K562 (cell line): Measurements from ENCODE around the gene CNKSR3. TPM values are rescaled to one million over a fixed set of nuclear protein-coding genes. Genes with fewer than 3 reads are reported as not detected.

Experiments
- ATAC-seq: fragments of 200-7000 bp; cut with Tn5 transposase; 3 replicates; pipeline ENCODE4 v1.9.1; 2020; ENCODE audit warnings: moderate library complexity
- BruUV-seq: library from RNA; stranded (reverse); fragments of 400-500 nt; replicated peaks from 2 replicates; lab custom pipeline; 2021; lab: Mats Ljungman, UMichigan
- CTCF ChIA-PET: fragments of 300-600 bp; formaldehyde crosslinking; extraction: SDS; loops from one replicate; lab custom pipeline; 2021; ENCODE audit warnings: low intra/inter-chr PET ratio; lab: Yijun Ruan, JAX
- POLR2A ChIA-PET: fragments of 300-600, 350-650 bp; sonication (Branson Sonifier 250); formaldehyde crosslinking; extraction: SDS; loops from one replicate; lab custom pipeline; 2021; ENCODE audit warnings: antibody characterized with exemption, inconsistent platforms; lab: Yijun Ruan, JAX
- DNase-seq, 4 experiments: peaks; one replicate each; pipeline versions ENCODE4 v3.0.0 to v3.0.0-alpha.2; 2011 to 2018; ENCODE audit warnings: low spot score in 3 of 4, mixed read lengths in 3 of 4; ENCODE audit errors: extremely low read depth in 1 of 4
- FAIRE-seq: peaks from 2 replicates; lab custom pipeline; 2011; peaks lifted over from hg19 to GRCh38; lab: Jason Lieb, UNC
- H2AFZ ChIP-seq: 2 replicates; pipeline ENCODE4 v1.6.0; 2011; ENCODE audit warnings: low read depth, low read length, control low read depth, inconsistent platforms
- H3K27ac ChIP-seq: fragments of 200-600 bp; 3 replicates; pipeline ENCODE4 v1.8.0; 2011; ENCODE audit warnings: low read depth, mild to moderate bottlenecking, control low read depth, inconsistent platforms, low read length, moderate library complexity, mixed read lengths; ENCODE audit errors: extremely low read depth
- H3K27me3 ChIP-seq, 2 experiments: fragments of 300-600 bp in 1 of 2; 2 replicates in 1 of 2; 3 replicates in 1 of 2; pipeline versions ENCODE4 v1.6.0 to v1.8.0; 2011; ENCODE audit warnings: inconsistent platforms in 2 of 2, low read length in 2 of 2, mild to moderate bottlenecking in 1 of 2, mixed read lengths in 1 of 2, moderate library complexity in 1 of 2; ENCODE audit not compliant: control insufficient read depth in 2 of 2, insufficient read depth in 2 of 2
- H3K36me3 ChIP-seq: fragments of 300-600 bp; 3 replicates; pipeline ENCODE4 v1.8.0; 2011; ENCODE audit warnings: mild to moderate bottlenecking, low read length, inconsistent platforms; ENCODE audit not compliant: control insufficient read depth, insufficient read depth
- H3K4me1 ChIP-seq, 2 experiments: fragments of 200-600 bp in 1 of 2; replicated peaks in 1 of 2; 2 replicates in 1 of 2; 3 replicates in 1 of 2; pipeline versions ENCODE4 v1.5.1 to v1.8.0; 2011; ENCODE audit warnings: inconsistent platforms in 2 of 2, low read length in 2 of 2, mild to moderate bottlenecking in 1 of 2, mixed read lengths in 1 of 2, moderate library complexity in 1 of 2; ENCODE audit not compliant: control insufficient read depth in 2 of 2, insufficient read depth in 2 of 2
- H3K4me2 ChIP-seq: 2 replicates; pipeline ENCODE4 v1.6.1; 2011; ENCODE audit warnings: low read length, control low read depth, inconsistent platforms, mixed read lengths; ENCODE audit not compliant: insufficient read depth
- H3K4me3 ChIP-seq: fragments of 200-600 bp; sonication (generic), shearing (Covaris generic); 2 replicates; pipeline ENCODE4 v1.5.1; 2016; ENCODE audit warnings: control low read depth, inconsistent platforms
- H3K79me2 ChIP-seq: fragments of 200-600 bp; 3 replicates; pipeline ENCODE4 v1.8.0; 2011; ENCODE audit warnings: low read length, inconsistent platforms; ENCODE audit not compliant: control insufficient read depth, insufficient read depth
- H3K9ac ChIP-seq, 2 experiments: 2 replicates each; pipeline versions ENCODE4 v1.6.0 to v1.6.1; 2011; ENCODE audit warnings: low read depth in 2 of 2, low read length in 2 of 2, control low read depth in 1 of 2, inconsistent platforms in 1 of 2, mild to moderate bottlenecking in 1 of 2, mixed read lengths in 1 of 2; ENCODE audit not compliant: insufficient read depth in 1 of 2
- H3K9me1 ChIP-seq: one replicate; pipeline ENCODE4 v1.6.0; 2011; ENCODE audit warnings: inconsistent platforms, mild to moderate bottlenecking, low read length, moderate library complexity; ENCODE audit not compliant: control insufficient read depth, insufficient read depth
- H3K9me3 ChIP-seq: replicated peaks from 2 replicates; pipeline ENCODE4 v1.5.1; 2011; ENCODE audit warnings: low read depth, low read length, inconsistent platforms; ENCODE audit not compliant: control insufficient read depth, insufficient read depth
- H4K20me1 ChIP-seq: replicated peaks from 2 replicates; pipeline ENCODE4 v1.6.1; 2011; ENCODE audit warnings: low read length, inconsistent platforms, mixed read lengths; ENCODE audit not compliant: control insufficient read depth, insufficient read depth
- CREB1 ChIP-seq, 2 experiments: sonication (generic) in 1 of 2; formaldehyde crosslinking in 1 of 2; IDR thresholded peaks; 2 replicates each; pipeline versions ENCODE4 v1.6.1 to v1.8.0; 2012 to 2022; ENCODE audit warnings: inconsistent platforms in 1 of 2, mild to moderate bottlenecking in 1 of 2, missing genetic modification reagents in 1 of 2, moderate library complexity in 1 of 2
- E2F6 ChIP-seq, 2 experiments: IDR thresholded peaks; 2 replicates each; pipeline ENCODE4 v1.6.1; 2011; ENCODE audit warnings: borderline replicate concordance in 1 of 2, control low read depth in 1 of 2, low read depth in 1 of 2, low read length in 1 of 2, mild to moderate bottlenecking in 1 of 2, mixed read lengths in 1 of 2, moderate library complexity in 1 of 2; ENCODE audit not compliant: insufficient read depth in 1 of 2, insufficient read length in 1 of 2, poor library complexity in 1 of 2, severe bottlenecking in 1 of 2; ENCODE audit errors: extremely low read depth in 1 of 2
- KDM1A ChIP-seq, 2 experiments: fragments of 450-650 bp; IDR thresholded peaks; 2 replicates each; pipeline ENCODE4 v1.6.1; 2016; ENCODE audit warnings: mild to moderate bottlenecking in 2 of 2
- PCBP1 ChIP-seq: fragments of 200-400 bp; formaldehyde crosslinking; IDR thresholded peaks from 2 replicates; pipeline ENCODE4 v1.6.1; 2018; ENCODE audit warnings: mild to moderate bottlenecking, low read depth, low read length; ENCODE audit not compliant: poor library complexity, severe bottlenecking
- PPARD ChIP-seq: fragments of 250-450 bp; sonication (Bioruptor Pico); IDR thresholded peaks from 2 replicates; pipeline ENCODE4 v1.8.0; 2022; ENCODE audit warnings: inconsistent platforms, mild to moderate bottlenecking, moderate library complexity
- TSHZ1 ChIP-seq: fragments of 250-450 bp; sonication (Bioruptor Pico); IDR thresholded peaks from 2 replicates; pipeline ENCODE4 v1.4.0; 2020; ENCODE audit warnings: mild to moderate bottlenecking, moderate library complexity
- USF1 ChIP-seq: sonication (generic); formaldehyde crosslinking; IDR thresholded peaks from 2 replicates; pipeline ENCODE4 v1.9.0; 2022; ENCODE audit warnings: mild to moderate bottlenecking, missing genetic modification reagents
- ZEB2 ChIP-seq: fragments of 450-650 bp; IDR thresholded peaks from 2 replicates; pipeline ENCODE4 v1.6.1; 2016
- ZNF282 ChIP-seq: sonication (generic); formaldehyde crosslinking; IDR thresholded peaks from 2 replicates; pipeline ENCODE4 v1.8.1; 2023; ENCODE audit warnings: missing genetic modification reagents
- ZNF764 ChIP-seq: fragments of 250-450 bp; sonication (Bioruptor Pico); IDR thresholded peaks from 2 replicates; pipeline ENCODE4 v1.4.0; 2020; ENCODE audit warnings: low read depth, mild to moderate bottlenecking, moderate library complexity
- WGBS: fragments of 100-300 bp; shearing (Covaris generic); methylation state at CpG from one replicate; pipeline ENCODE4 v1.1.6; 2016; ENCODE audit warnings: low coverage, mixed read lengths; ENCODE audit not compliant: insufficient coverage; ENCODE audit errors: missing lambda C conversion rate; 5-methylcytosine and 5-hydroxymethylcytosine counted together
- in situ Hi-C: fragments of 300-500 bp; cut with MboI; formaldehyde crosslinking; loops from 4 replicates; pipeline ENCODE4 v1.15.0; 2018; ENCODE audit warnings: inconsistent platforms, mixed read lengths
- intact Hi-C: fragments of 100-400 bp; cut with micrococcal nuclease; formaldehyde crosslinking; loops from 2 replicates; pipeline ENCODE4 v1.14.2; 2022
- polyA plus RNA-seq, 8 experiments: library from polyadenylated mRNA; depleted of rRNA in 4 of 8; stranded (reverse) in 5 of 8; unstranded in 3 of 8; fragments of >200 nt; fragmentation: Nextera tagmentation in 2 of 8; fragmentation: Illumina TruSeq in 1 of 8; extraction: Ambion mirVana in 2 of 8; extraction: Trizol in 1 of 8; gene quantifications; 2 replicates each; pipeline versions ENCODE4 v1.2.1 to v1.2.3, GENCODE V29; 2011 to 2014; ENCODE audit warnings: inconsistent platforms in 1 of 8, missing spikeins in 1 of 8
- total RNA-seq, 7 experiments: library from RNA; depleted of rRNA in 6 of 7; stranded (reverse); fragments of >200 nt in 6 of 7; fragmentation: Illumina TruSeq in 2 of 7; extraction: Trizol in 2 of 7; gene quantifications; 2 replicates each; pipeline versions ENCODE4 v1.2.1 to v1.2.3, GENCODE V29; 2011 to 2021; ENCODE audit warnings: low replicate concordance in 1 of 7

Gene CNKSR3
- total and polyA plus RNA-seq, 9 of the 15 experiments (the other 6 are each of a cell fraction or from before 2014, with no cell fraction given) = 4.5 to 29.6 (median 9.5) TPM

GRCh38 chr6:154526996-154527395 is 16.5 kb upstream of the CNKSR3 start:
- POLR2A ChIA-PET = interaction anchor here (1.5 to 1.8 kb wide), 2 partner anchors 13 to 32 kb away, joined by 3 read pairs; no protein-coding TSS in a partner anchor
- WGBS = 20% methylated on average over 1 of the region's 1 CpG

GRCh38 chr6:154522576-154522975 is 12.1 kb upstream of the CNKSR3 start:
- ChIA-PET CTCF (no interaction called here), POLR2A (interaction anchor here (1.1 kb wide), 1 partner anchor 9 kb away, joined by 3 read pairs; no protein-coding TSS in a partner anchor)
- Histone ChIP-seq H3K4me2 (no peak overlapping the region), H4K20me1 (no peaks in the 10 kb centered on the region), H3K9ac (no peak overlapping the region), H3K36me3 (no peaks in the 10 kb centered on the region), H3K9me1 (no peaks in the 10 kb centered on the region), H3K4me1 (peaks cover 0 to 19% of the 10 kb centered on the region in 2 experiments; a peak in 2 of 5 replicates), H3K9me3 (peaks cover 11% of the 10 kb centered on the region), H3K4me3 (no peak overlapping the region), H3K79me2 (no peaks in the 10 kb centered on the region), H2AFZ (no peak overlapping the region), H3K27ac (no peak overlapping the region), H3K27me3 (no peaks in the 10 kb centered on the region)
- FAIRE-seq (no peak), ATAC-seq (no peak), DNase-seq (no peak)
- BruUV-seq = no TSS peak
- intact Hi-C loops (no loop called here), in situ Hi-C loops (loop anchor here (25.0 kb wide), 1 partner anchor 1535 kb away; the partner anchor contains the start of gene FBXO5)
- WGBS = 69% methylated on average over 4 of the region's 4 CpGs
- TF ChIP-seq ZNF282 (CRISPR knock-in tag) = no peak
- no peak for TF ChIP-seq PCBP1
- TF ChIP-seq E2F6 (IDR thresholded peaks at IDR 0.05; ENCODE audit: borderline replicate concordance in 1 of 2, extremely low read depth in 1 of 2, insufficient read depth in 1 of 2, insufficient read length in 1 of 2, low read depth in 1 of 2, low read length in 1 of 2, poor library complexity in 1 of 2, severe bottlenecking in 1 of 2) = no peak
- no peak for TF ChIP-seq KDM1A (IDR thresholded peaks at IDR 0.05)
- no peak for TF ChIP-seq TSHZ1
- no peak for TF ChIP-seq ZEB2
- TF ChIP-seq USF1 = no peak

More at GRCh38 chr6:154526996-154527395, 16.5 kb upstream of the CNKSR3 start:
- H3K27ac ChIP-seq = no peak overlapping the region
- H3K4me3 ChIP-seq = no peak overlapping the region
- ATAC-seq (peak; percentile 40; the same call in 2 of the 3 replicates), DNase-seq (no peak), FAIRE-seq (no peak)
- no peaks in the 10 kb centered on the region for H3K36me3 ChIP-seq
- TF ChIP-seq PPARD (no peak), CREB1 (IDR thresholded peaks at IDR 0.05) (no peak), CREB1 (CRISPR knock-in tag; IDR thresholded peaks at IDR 0.05) (no peak), ZNF764 (no peak)
- BruUV-seq = no TSS peak
- H3K4me1 ChIP-seq = no peaks in the 10 kb centered on the region
- H3K9me1 ChIP-seq = no peaks in the 10 kb centered on the region
- 0 out of 2 replicates have a peak overlapping the region, but pooled peaks have one; percentile 36 for H2AFZ ChIP-seq
- H4K20me1 ChIP-seq = no peaks in the 10 kb centered on the region
- no peak overlapping the region for H3K4me2 ChIP-seq
- H3K27me3 ChIP-seq = no peaks in the 10 kb centered on the region
- in situ Hi-C loops = no loop called here
- H3K9ac ChIP-seq = no peak overlapping the region
- no peaks in the 10 kb centered on the region for H3K79me2 ChIP-seq
- intact Hi-C loops = no loop called here
- H3K9me3 ChIP-seq = peaks cover 5% of the 10 kb centered on the region
- CTCF ChIA-PET = interaction anchor here (0.6 to 0.7 kb wide), 2 partner anchors 119 to 183 kb away, joined by 3 to 6 read pairs; no protein-coding TSS in a partner anchor
